Astrocyte (in vitro differentiated cells and primary cell): ENCODE measurements around the gene APMAP.

Source experiments
- EZH2 ChIP-seq: IDR thresholded peaks from 2 replicates; pipeline ENCODE4 v1.6.1; 2012; ENCODE audit warnings: mild to moderate bottlenecking, low read length, inconsistent platforms; ENCODE audit not compliant: insufficient read depth
- TF ChIP-seq, protein P1 (sequence below): IDR thresholded peaks from 2 replicates; pipeline ENCODE4 v1.5.1; 2011; ENCODE audit warnings: low read depth, mild to moderate bottlenecking, inconsistent platforms, low read length, moderate library complexity; ENCODE audit not compliant: insufficient read depth

DNA sequence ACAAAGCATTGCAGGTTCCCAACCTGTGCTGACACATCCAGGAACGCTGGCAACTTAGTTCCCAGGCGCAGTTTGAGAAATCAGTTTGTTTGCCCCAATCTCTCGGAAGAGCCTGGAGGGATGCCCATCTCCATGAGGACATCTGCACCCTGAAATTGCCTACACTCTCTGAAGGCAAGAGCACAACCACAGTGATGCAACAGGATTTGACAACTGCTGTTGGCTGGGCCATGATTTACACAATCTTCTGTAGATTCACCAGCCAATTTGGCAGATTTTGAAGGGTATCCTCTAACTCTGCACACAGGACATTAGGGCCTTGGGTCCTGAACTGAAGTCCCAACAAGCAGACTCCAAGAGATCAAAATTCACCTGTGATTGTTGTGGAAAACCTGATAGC lies 3.4 kb downstream of the APMAP start:
- TF ChIP-seq, protein P1, sequence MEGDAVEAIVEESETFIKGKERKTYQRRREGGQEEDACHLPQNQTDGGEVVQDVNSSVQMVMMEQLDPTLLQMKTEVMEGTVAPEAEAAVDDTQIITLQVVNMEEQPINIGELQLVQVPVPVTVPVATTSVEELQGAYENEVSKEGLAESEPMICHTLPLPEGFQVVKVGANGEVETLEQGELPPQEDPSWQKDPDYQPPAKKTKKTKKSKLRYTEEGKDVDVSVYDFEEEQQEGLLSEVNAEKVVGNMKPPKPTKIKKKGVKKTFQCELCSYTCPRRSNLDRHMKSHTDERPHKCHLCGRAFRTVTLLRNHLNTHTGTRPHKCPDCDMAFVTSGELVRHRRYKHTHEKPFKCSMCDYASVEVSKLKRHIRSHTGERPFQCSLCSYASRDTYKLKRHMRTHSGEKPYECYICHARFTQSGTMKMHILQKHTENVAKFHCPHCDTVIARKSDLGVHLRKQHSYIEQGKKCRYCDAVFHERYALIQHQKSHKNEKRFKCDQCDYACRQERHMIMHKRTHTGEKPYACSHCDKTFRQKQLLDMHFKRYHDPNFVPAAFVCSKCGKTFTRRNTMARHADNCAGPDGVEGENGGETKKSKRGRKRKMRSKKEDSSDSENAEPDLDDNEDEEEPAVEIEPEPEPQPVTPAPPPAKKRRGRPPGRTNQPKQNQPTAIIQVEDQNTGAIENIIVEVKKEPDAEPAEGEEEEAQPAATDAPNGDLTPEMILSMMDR: no peak
- TF ChIP-seq EZH2: no peak
